T-helper 1 cell (primary cell): ENCODE results near the gene GOLGA5.

ENCODE experiments used
- DNase-seq, 5 donors: peaks; one replicate each; pipeline ENCODE4 v3.0.0-alpha.2; 2012 to 2020

The GOLGA5 gene

DNA sequence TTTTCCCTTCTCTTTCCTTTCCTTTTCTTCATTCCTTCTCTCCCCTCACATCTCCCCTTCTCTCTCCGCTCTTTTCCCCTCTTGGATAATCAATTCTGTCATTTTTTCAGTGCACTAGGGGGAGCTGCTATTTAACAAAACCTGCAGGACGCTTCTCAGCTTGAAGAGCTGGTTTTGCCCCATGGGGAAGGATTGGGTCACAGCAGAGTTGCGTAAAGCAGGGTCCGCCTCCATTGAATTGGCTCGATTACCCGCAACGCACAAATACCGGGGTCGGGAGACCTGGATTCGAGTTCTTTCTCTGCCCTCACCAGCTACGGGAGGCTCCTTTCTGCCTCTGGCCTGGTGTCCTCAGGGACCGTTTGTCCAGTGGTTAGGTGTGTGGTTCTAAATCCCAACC, 86.7 kb downstream of the GOLGA5 start:
- DNase-seq = no peak

DNA sequence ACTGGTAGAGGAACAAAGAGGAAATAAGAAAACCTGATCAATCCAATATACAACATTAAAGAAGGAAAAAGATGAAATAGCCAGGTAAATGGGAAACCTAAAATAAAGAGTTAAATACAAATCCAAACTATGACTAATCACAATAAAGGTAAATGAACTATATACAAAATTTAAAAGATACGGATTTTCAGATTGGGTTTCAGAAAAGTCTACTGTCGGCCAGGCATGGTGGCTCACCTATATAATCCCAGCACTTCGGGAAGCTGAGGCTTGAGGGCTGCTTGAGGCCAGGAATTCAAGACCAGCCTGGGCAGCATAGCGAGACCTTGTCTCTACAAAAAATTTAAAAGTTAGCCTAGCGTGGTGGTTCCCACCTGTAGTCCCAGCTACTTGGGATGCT, 89.0 kb downstream of the GOLGA5 start:
- DNase-seq = no peak

DNA sequence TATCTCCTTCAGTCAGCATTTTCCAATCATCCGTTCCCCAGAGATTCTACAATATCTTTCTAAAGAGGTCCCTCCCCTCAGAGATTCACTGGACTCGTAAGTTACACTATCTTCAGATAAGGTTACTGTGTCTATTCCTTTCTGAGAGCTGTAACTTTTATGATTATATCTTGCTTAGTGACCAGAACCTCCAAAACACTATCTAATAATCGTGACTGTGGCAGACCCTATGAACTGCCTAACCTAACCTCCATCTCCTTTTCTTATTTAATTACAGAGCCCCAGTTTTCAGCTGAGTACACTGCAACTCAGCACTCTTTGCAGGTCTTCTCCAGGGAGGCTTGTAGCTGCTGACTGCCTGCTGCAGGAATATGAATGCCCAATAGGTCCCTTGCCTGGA, 90.3 kb downstream of the GOLGA5 start:
- no peak for DNase-seq

DNA sequence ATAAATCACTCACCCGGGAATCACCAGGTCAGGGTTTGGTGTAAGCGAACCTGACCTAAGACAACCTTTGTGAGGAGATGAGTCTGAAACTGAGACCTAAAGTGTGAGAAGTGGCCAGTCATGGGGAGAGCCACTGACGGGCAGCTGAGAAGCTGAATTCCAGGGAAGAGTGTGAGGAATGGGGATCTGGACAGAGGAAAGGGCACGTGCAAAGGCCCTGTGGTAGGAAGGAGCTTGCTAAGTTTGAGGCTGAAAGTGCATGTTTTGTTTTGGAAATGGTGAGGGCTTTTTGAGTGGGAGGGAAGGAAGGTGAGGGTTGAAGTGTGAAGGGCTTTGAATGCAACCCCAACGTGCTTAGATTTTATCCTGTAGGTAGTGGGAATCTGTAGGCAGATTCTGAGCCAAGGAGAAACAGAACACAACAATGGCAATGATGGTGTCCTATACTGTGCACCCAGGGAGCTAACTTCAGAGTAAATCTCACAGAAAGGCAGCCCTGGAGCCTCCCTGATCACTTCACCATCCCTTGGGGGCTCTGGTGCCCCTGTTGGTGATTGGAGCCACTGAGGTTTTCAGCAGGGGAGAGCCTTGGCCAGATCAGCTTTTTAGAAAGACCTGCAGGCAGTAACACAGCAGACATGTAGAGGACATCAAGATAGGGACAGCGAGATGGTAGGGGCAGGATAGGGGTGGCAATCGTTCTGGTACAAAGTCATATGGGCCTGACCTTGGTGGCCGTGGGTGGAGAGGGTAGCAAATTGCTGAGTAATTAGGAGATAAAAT, 91.4 kb downstream of the GOLGA5 start:
- no peak for DNase-seq

DNA sequence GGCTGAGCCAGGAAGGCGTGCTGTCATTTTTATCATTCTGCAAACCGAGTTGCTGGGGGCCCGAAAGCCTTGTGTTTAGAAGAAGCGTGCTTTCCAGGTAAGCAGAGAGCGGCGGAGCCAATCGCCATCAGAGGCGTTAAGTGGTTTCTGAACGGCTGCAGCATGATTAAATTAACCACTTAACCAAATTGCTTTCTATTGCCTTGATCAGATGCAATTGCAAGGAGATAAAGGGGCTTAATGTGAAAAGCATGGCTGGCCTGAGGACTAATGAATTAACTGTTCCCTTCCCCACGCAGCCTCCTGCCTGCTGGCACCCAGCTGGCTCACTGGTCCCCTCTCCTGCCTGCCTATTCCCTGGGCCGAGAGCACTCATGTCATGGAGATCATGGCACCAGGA, 92.2 kb downstream of the GOLGA5 start:
- DNase-seq = no peak

DNA sequence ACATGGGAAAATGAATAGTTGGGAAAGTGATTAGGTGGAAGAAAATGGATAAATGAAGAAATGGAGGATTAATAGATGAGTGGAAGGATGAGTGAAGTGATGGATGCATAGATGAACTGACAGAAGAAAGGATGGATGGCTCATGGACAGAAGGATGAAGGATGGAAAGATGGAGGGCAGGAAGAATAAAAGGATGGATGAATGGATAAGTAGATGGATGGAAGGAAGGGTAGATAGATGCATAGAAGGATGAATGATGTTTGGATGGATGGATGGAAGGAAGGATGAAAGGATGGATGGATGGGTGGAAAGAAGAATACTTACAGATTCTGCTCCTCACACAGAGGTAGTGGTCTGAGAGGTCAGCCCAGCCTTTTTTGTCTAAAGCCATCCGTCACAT, 93.1 kb downstream of the GOLGA5 start:
- DNase-seq = no peak

DNA sequence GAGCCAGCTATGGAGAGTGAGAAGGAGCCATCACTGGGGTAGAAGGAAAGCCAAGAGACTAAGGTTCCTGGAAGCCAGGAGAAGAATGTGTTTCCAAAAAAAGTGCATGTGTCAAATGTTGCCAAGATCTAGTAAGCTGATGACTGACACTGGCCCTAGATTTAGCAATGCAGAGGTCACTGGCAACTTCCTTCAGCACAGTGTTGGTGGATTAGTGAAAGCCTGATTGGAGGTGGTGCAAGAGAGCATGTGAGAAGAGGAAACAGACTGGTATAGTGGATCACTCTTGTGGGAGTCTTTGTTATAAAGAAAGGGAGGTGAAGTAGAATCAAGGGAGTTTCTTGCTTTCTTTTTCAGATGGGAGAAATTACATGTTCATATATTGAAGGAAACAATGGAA, 94.8 kb downstream of the GOLGA5 start:
- no peak for DNase-seq
